Caco-2 (cell line): ENCODE measurements around the gene ERC2. TPM values are rescaled to one million over a fixed set of nuclear protein-coding genes. Genes with fewer than 3 reads are reported as not detected.

Source experiments
- BruUV-seq: library from RNA; stranded (reverse); fragments of 400-500 nt; replicated peaks from 2 replicates; lab custom pipeline; 2021; lab: Mats Ljungman, UMichigan
- CTCF ChIA-PET: fragments of 300-600 bp; sonication (Branson Sonifier 250); formaldehyde crosslinking; loops from one replicate; lab custom pipeline; 2022; ENCODE audit warnings: antibody characterized with exemption; lab: Charles Lee
- POLR2A ChIA-PET: fragments of 300-600 bp; sonication (Branson Sonifier 250); formaldehyde crosslinking; loops from one replicate; lab custom pipeline; 2022; ENCODE audit warnings: antibody characterized with exemption; lab: Charles Lee
- DNase-seq, 2 experiments: peaks; one replicate each; pipeline versions ENCODE4 v3.0.0 to v3.0.0-alpha.2; 2020 to 2022
- H3K27me3 ChIP-seq: replicated peaks from 2 replicates; pipeline ENCODE4 v1.6.0; 2011; ENCODE audit warnings: low read length; ENCODE audit not compliant: control insufficient read depth, insufficient read depth
- H3K36me3 ChIP-seq: 2 replicates; pipeline ENCODE4 v1.5.1; 2011; ENCODE audit warnings: low read length; ENCODE audit not compliant: control insufficient read depth, insufficient read depth
- H3K4me1 ChIP-seq: fragments of 250-450 bp; sonication (Bioruptor Pico); 2 replicates; pipeline ENCODE4 v1.5.1; 2020; ENCODE audit warnings: mild to moderate bottlenecking
- H3K4me3 ChIP-seq: 2 replicates; pipeline ENCODE4 v1.5.1; 2011; ENCODE audit warnings: low read depth, mild to moderate bottlenecking, control low read depth, low read length
- H3K9me3 ChIP-seq: fragments of 250-450 bp; sonication (Bioruptor Pico); 2 replicates; pipeline ENCODE4 v1.5.1; 2020; ENCODE audit warnings: mild to moderate bottlenecking, moderate library complexity
- H3K27ac Mint-ChIP-seq: one replicate; pipeline ENCODE4 v1.8.0; 2022; ENCODE audit warnings: mixed read lengths; ENCODE audit not compliant: unreplicated experiment
- H3K27me3 Mint-ChIP-seq: one replicate; pipeline ENCODE4 v1.8.0; 2022; ENCODE audit warnings: mixed read lengths; ENCODE audit not compliant: insufficient read depth, unreplicated experiment
- H3K36me3 Mint-ChIP-seq: one replicate; pipeline ENCODE4 v1.8.0; 2022; ENCODE audit warnings: mild to moderate bottlenecking, mixed read lengths; ENCODE audit not compliant: insufficient read depth, unreplicated experiment
- H3K4me1 Mint-ChIP-seq: one replicate; pipeline ENCODE4 v1.8.0; 2022; ENCODE audit warnings: low read depth, mixed read lengths; ENCODE audit not compliant: unreplicated experiment
- H3K4me3 Mint-ChIP-seq: one replicate; pipeline ENCODE4 v1.8.0; 2022; ENCODE audit warnings: mild to moderate bottlenecking, moderate library complexity, mixed read lengths; ENCODE audit not compliant: unreplicated experiment
- H3K9me3 Mint-ChIP-seq: one replicate; pipeline ENCODE4 v1.8.0; 2022; ENCODE audit warnings: mixed read lengths; ENCODE audit not compliant: unreplicated experiment
- intact Hi-C: fragments of 100-400 bp; cut with micrococcal nuclease; formaldehyde crosslinking; loops from one replicate; pipeline ENCODE4 v1.10.0; 2022; ENCODE audit not compliant: unreplicated experiment
- total RNA-seq: library from RNA; stranded (reverse); gene quantifications from 2 replicates; pipeline ENCODE4 v1.2.3, GENCODE V29; 2022
- TF ChIP-seq, protein P1 (sequence below), 2 experiments: fragments of 200-600 bp in 1 of 2; IDR thresholded peaks; 1 replicate in 1 of 2; 2 replicates in 1 of 2; pipeline versions ENCODE4 v1.5.1 to v1.8.0; 2011 to 2022; ENCODE audit warnings: antibody characterized with exemption in 1 of 2, control low read depth in 1 of 2, inconsistent platforms in 1 of 2, low read depth in 1 of 2, low read length in 1 of 2, mild to moderate bottlenecking in 1 of 2, moderate library complexity in 1 of 2; ENCODE audit not compliant: insufficient read depth in 1 of 2, severe bottlenecking in 1 of 2, unreplicated experiment in 1 of 2

The ERC2 gene
- total RNA-seq, 1 experiment from 2014 or later, result 0.54 TPM

DNA sequence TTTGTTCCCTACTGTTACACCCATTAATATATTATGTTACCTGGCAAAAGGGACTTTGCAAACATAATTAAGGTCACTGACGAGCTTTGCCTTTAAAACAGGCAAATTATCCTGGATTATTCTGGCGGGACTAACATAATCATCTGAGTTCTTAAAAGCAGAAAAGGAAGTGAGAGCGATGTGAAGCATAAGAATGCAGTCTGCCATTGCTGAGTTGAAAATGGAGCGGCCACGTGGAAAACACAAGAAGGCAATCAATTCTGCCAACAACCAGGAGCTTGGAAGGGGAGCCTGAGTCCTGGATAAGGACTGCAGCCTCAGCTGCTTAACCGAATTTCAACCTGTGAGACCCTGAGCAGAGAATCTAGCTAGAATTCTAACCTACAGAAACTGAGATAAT lies 653.0 kb downstream of the ERC2 start:
- Histone ChIP-seq H3K4me3 (no peak overlapping the region), H3K4me1 (no peaks in the 10 kb centered on the region), H3K27me3 (no peaks in the 10 kb centered on the region), H3K9me3 (no peaks in the 10 kb centered on the region), H3K36me3 (no peaks in the 10 kb centered on the region)
- TF ChIP-seq, protein P1, sequence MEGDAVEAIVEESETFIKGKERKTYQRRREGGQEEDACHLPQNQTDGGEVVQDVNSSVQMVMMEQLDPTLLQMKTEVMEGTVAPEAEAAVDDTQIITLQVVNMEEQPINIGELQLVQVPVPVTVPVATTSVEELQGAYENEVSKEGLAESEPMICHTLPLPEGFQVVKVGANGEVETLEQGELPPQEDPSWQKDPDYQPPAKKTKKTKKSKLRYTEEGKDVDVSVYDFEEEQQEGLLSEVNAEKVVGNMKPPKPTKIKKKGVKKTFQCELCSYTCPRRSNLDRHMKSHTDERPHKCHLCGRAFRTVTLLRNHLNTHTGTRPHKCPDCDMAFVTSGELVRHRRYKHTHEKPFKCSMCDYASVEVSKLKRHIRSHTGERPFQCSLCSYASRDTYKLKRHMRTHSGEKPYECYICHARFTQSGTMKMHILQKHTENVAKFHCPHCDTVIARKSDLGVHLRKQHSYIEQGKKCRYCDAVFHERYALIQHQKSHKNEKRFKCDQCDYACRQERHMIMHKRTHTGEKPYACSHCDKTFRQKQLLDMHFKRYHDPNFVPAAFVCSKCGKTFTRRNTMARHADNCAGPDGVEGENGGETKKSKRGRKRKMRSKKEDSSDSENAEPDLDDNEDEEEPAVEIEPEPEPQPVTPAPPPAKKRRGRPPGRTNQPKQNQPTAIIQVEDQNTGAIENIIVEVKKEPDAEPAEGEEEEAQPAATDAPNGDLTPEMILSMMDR (IDR thresholded peaks at IDR 0.05; ENCODE audit: insufficient read depth in 1 of 2, low read depth in 1 of 2, low read length in 1 of 2, severe bottlenecking in 1 of 2, unreplicated experiment in 1 of 2), result no peak
- Mint-ChIP-seq H3K27ac (no peak overlapping the region), H3K4me1 (no peaks in the 10 kb centered on the region), H3K27me3 (peaks cover 3% of the 10 kb centered on the region), H3K9me3 (no peaks in the 10 kb centered on the region), H3K4me3 (no peak overlapping the region), H3K36me3 (no peaks in the 10 kb centered on the region)
- intact Hi-C loops, result no loop called here
- DNase-seq, result no peak
- BruUV-seq, result no TSS peak
- CTCF ChIA-PET, result no interaction called here
- POLR2A ChIA-PET, result no interaction called here

DNA sequence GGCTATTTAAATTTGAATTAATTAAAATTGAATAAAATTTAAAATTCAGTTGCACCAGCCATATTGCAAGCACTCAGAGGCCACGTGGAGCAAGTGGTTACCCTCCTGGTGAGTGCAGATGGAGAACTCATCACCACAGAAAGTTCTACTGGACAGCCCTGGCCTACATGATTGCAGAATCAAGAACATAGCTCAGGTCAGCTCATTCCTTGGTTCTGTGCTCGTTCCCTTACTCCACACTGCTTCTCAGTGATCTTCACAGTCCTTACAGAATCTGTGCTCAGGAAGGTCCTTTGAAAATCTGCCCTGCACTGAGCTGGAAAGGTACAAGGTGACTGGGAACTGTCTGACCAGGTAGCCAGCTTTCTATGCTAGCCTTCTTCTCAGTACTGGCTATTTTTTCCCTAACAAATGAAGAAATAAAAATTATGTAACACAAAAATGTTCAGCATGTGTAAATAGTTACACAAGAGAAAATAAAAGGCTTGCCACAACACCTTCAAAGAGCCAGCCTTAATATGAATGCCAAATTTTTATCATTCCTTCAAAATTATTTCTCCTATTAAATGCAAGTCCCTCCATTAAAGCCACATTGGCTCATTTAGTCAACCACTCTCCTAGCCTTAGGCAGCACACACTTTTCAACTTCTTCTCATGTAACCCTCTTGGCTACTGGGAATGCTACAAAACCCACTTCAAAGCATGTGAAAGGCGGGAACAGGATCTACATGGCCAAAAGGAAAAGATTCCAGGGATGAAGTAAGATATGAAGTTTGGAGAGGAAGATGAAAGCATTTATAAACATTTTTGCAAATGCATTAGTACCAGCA lies 654.8 kb downstream of the ERC2 start:
- ChIA-PET POLR2A (no interaction called here), CTCF (no interaction called here)
- H3K9me3 ChIP-seq, result no peaks in the 10 kb centered on the region
- Mint-ChIP-seq H3K4me3 (no peak overlapping the region), H3K9me3 (no peaks in the 10 kb centered on the region), H3K27me3 (peaks cover 3% of the 10 kb centered on the region), H3K36me3 (no peaks in the 10 kb centered on the region), H3K27ac (no peak overlapping the region), H3K4me1 (no peaks in the 10 kb centered on the region)
- no peaks in the 10 kb centered on the region for H3K27me3 ChIP-seq
- no peak for DNase-seq
- H3K36me3 ChIP-seq, result no peaks in the 10 kb centered on the region
- intact Hi-C loops, result no loop called here
- H3K4me1 ChIP-seq, result no peaks in the 10 kb centered on the region
- H3K4me3 ChIP-seq, result no peak overlapping the region
- no TSS peak for BruUV-seq
- TF ChIP-seq, protein P1 (IDR thresholded peaks at IDR 0.05; ENCODE audit: insufficient read depth in 1 of 2, low read depth in 1 of 2, low read length in 1 of 2, severe bottlenecking in 1 of 2, unreplicated experiment in 1 of 2), result no peak

DNA sequence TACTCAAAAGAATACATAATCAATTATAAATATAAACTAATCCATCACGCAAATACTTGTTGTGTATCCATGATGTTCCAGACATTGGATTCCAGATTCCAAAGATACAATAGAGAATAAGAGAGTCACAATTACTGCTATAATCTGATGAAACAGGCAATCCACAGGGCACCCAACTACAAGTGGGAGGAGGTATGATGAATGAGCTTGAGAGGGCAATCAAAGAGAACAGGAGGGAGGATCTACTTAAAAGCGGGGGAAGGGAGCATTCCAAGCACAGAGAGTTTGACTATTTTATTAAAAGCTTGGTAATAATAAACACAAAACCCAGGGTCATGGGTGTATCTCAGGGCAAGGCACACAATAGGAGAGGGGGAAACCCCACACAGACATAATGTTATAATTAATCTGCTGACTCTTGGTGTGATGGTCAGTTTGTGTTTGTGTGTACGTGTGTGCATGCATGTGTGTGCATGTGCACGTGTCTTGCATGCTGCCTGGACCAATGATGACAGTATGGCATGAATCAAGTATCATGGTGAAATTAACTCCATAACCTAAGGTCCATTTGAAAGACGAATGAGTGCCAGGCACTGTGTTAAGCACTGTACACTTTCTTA lies 655.8 kb downstream of the ERC2 start:
- H3K36me3 ChIP-seq, result no peaks in the 10 kb centered on the region
- H3K27me3 ChIP-seq, result no peaks in the 10 kb centered on the region
- H3K27ac Mint-ChIP-seq, result no peak overlapping the region
- no peaks in the 10 kb centered on the region for H3K36me3 Mint-ChIP-seq
- POLR2A ChIA-PET, result no interaction called here
- no peak overlapping the region for H3K4me3 Mint-ChIP-seq
- no peaks in the 10 kb centered on the region for H3K4me1 Mint-ChIP-seq
- H3K4me3 ChIP-seq, result no peak overlapping the region
- no peaks in the 10 kb centered on the region for H3K9me3 Mint-ChIP-seq
- peaks cover 3% of the 10 kb centered on the region for H3K27me3 Mint-ChIP-seq
- no TSS peak for BruUV-seq
- H3K9me3 ChIP-seq, result no peaks in the 10 kb centered on the region
- no peak for DNase-seq
- intact Hi-C loops, result no loop called here
- no peaks in the 10 kb centered on the region for H3K4me1 ChIP-seq
- CTCF ChIA-PET, result no interaction called here
- TF ChIP-seq, protein P1 (IDR thresholded peaks at IDR 0.05; ENCODE audit: insufficient read depth in 1 of 2, low read depth in 1 of 2, low read length in 1 of 2, severe bottlenecking in 1 of 2, unreplicated experiment in 1 of 2), result no peak
